ENCODE data around the gene PPRC1. TPM values are rescaled to one million over a fixed set of nuclear protein-coding genes. Genes with fewer than 3 reads are reported as not detected.

PPRC1 gene
- total RNA-seq, 2 experiments from 2014 or later, result 104 to 111 TPM

DNA sequence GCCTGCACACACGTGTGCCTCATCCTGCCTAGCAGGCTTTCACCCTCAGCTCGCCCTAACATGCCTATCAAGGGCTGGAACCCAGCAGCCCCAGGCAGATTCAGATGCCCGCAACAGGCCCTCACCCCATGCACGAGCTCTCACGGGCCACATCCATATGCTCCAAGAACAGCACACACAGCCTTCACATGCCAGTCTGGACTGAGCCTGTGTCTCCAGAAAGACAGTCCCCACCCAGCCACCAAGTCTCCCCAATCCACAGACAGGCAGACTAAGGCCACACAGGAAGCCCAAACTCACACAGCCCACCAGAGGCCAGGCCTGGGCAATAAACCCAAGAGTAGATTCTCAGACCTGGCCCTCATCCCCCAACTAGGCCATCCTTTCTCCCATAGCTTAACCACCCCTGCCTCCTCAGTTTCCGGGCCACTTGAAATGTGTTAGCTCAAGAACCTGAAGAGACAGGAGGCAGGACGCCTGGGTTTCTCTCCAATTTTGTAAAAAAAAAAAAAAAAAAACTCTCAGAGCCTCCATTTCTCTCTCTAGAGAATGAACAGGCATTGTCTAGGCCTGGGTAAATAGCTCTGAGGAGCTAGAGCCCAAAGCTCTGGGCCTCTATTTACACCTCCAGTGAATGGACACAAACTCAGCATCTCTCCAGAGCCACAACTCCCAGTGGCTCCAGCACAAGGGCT is 19.4 kb upstream of the PPRC1 start:
- peak; percentile 10 for DNase-seq
- H3K4me3 Mint-ChIP-seq, result peak overlapping the region; percentile 84
- no peaks in the 10 kb centered on the region for H3K27me3 Mint-ChIP-seq
- peaks cover 47% of the 10 kb centered on the region for H3K4me1 Mint-ChIP-seq
- no peaks in the 10 kb centered on the region for H3K9me3 Mint-ChIP-seq
- H3K36me3 Mint-ChIP-seq, result peaks cover 30% of the 10 kb centered on the region
- H3K27ac Mint-ChIP-seq, result peak overlapping the region; percentile 80

DNA sequence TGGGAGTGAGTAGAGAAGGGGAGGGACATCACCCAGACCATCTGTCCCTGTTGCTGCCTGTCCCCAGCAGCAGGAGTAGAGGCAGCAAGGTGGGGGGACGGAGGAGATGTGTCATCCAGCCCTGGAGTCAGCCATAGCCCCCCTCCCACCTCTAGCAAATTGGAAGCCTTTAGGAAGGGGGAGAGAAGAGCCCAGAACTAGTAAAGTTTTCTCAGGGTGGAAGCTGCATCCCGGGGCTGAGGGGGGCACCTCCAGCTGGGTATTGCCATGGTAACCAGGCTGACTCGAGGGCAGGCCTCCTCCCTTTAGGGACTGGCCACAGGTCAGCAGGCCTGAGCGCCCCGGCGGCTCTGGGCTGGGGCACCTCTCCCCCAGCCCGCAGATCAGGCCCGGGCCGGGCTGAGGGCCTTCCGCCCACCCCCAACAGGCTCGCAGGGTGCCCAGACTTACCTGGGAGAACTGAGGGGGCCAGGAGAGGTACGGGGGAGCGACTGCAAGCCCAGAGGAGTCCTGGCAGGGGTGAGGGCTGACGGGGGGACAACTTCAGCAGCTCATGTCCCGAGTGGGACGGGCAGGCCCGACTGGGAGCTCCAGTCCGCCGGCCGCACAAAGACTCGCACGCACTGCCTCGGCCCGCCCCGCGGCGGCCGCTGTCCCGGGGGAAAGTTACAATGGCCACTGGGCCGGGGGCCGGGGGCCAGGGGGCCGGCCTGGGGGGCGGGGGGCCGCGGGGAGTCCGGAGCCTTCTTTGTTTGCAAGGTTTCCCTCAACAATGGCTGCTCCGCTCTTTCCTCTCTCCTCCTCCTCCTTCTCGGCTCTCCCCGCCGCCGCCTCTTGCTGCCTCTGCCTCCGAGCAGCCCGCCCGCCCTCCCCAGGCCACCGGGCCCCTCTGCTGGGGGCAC is 18.6 kb upstream of the PPRC1 start:
- H3K9me3 Mint-ChIP-seq, result no peaks in the 10 kb centered on the region
- DNase-seq, result peak; percentile 29
- H3K27ac Mint-ChIP-seq, result peak overlapping the region; percentile 96
- H3K36me3 Mint-ChIP-seq, result peaks cover 30% of the 10 kb centered on the region
- peak overlapping the region; percentile 84 for H3K4me3 Mint-ChIP-seq
- H3K27me3 Mint-ChIP-seq, result no peaks in the 10 kb centered on the region
- peaks cover 52% of the 10 kb centered on the region for H3K4me1 Mint-ChIP-seq

DNA sequence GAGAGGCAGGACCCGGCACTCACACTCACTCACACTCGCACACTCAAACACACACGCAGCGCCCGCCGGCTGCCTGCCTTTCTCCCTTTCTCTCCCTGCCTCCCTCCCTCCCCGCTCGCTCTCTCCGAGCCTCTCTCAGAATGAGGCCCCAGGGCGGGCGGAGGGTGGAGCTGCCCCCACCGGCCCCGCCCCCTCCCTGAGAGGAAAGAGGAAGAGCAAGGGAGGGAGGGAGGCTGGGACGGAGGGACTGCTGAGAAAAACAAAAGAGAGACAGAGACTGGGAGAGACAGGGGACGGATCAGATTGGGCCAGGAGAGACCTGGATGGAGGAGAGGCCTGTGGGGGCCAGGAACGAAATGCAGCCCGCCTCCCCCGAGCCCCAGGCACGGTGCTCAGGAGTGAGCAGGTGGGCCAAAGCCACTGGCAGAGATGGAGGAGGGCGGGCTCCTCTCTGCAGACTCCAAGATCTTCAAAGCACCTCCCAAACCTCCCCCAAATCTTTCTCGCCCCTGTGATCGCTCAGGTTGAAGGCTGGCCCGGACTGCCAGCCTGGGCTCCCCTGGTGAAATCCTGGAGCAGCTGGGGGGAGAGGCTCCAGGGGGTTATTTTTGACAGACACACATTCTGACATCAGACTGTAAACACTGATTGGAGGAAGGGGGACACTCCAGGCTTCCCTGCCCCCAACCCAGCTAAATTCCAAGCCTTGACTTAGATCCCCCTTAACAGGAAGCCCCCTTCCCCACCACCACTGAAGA is 17.8 kb upstream of the PPRC1 start:
- no peaks in the 10 kb centered on the region for H3K27me3 Mint-ChIP-seq
- peaks cover 52% of the 10 kb centered on the region for H3K4me1 Mint-ChIP-seq
- peaks cover 25% of the 10 kb centered on the region for H3K36me3 Mint-ChIP-seq
- H3K4me3 Mint-ChIP-seq, result peak overlapping the region; percentile 84
- DNase-seq, result peak; percentile 86
- H3K27ac Mint-ChIP-seq, result peak overlapping the region; percentile 96
- H3K9me3 Mint-ChIP-seq, result no peaks in the 10 kb centered on the region

DNA sequence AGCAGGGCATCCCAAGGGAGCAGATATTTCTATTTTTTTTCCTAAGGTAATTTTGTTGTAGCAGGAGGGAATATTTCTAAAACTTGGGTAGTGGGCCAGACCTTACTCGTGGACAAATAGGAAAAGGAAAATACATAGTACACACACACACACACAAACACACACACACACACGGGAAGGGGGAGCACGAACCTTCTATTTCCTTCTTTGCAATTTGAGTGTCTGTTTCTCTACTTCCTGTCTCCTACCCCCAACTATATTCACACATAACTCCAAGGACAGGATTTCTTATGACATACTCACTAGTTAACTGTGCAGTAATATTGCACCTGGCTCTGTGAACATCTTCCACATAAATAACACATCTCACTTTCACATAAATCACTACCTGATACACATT is 17.1 kb upstream of the PPRC1 start:
- peak overlapping the region; percentile 84 for H3K4me3 Mint-ChIP-seq
- H3K9me3 Mint-ChIP-seq, result no peaks in the 10 kb centered on the region
- peaks cover 21% of the 10 kb centered on the region for H3K36me3 Mint-ChIP-seq
- no peak for DNase-seq
- peak overlapping the region; percentile 96 for H3K27ac Mint-ChIP-seq
- no peaks in the 10 kb centered on the region for H3K27me3 Mint-ChIP-seq
- H3K4me1 Mint-ChIP-seq, result peaks cover 52% of the 10 kb centered on the region

GRCh38 chr10:102116656-102117055 is 16.2 kb upstream of the PPRC1 start:
- Mint-ChIP-seq H3K27ac (peak overlapping the region; percentile 96), H3K36me3 (peaks cover 13% of the 10 kb centered on the region), H3K4me3 (peak overlapping the region; percentile 38), H3K9me3 (no peaks in the 10 kb centered on the region), H3K27me3 (no peaks in the 10 kb centered on the region), H3K4me1 (peaks cover 61% of the 10 kb centered on the region)
- no peak for DNase-seq

- H3K9me3 Mint-ChIP-seq, result no peaks in the 10 kb centered on the region
- H3K36me3 Mint-ChIP-seq, result peaks cover 13% of the 10 kb centered on the region
These were observed 15.3 kb upstream of the PPRC1 start for GRCh38 chr10:102117391-102118159.

GRCh38 chr10:102118867-102119266 is 14.0 kb upstream of the PPRC1 start:
- peak overlapping the region; percentile 96 for H3K27ac Mint-ChIP-seq
- no peaks in the 10 kb centered on the region for H3K27me3 Mint-ChIP-seq
- DNase-seq, result peak; percentile 30
- peak overlapping the region; percentile 92 for H3K4me3 Mint-ChIP-seq
- H3K4me1 Mint-ChIP-seq, result peaks cover 49% of the 10 kb centered on the region
- H3K9me3 Mint-ChIP-seq, result no peaks in the 10 kb centered on the region
- H3K36me3 Mint-ChIP-seq, result peaks cover 5% of the 10 kb centered on the region

More at GRCh38 chr10:102117391-102118159, 15.3 kb upstream of the PPRC1 start:
- H3K27ac Mint-ChIP-seq, result peak overlapping the region; percentile 96
- peak overlapping the region; percentile 92 for H3K4me3 Mint-ChIP-seq
- DNase-seq, result peak; percentile 76
- H3K27me3 Mint-ChIP-seq, result no peaks in the 10 kb centered on the region
- peaks cover 58% of the 10 kb centered on the region for H3K4me1 Mint-ChIP-seq

DNA sequence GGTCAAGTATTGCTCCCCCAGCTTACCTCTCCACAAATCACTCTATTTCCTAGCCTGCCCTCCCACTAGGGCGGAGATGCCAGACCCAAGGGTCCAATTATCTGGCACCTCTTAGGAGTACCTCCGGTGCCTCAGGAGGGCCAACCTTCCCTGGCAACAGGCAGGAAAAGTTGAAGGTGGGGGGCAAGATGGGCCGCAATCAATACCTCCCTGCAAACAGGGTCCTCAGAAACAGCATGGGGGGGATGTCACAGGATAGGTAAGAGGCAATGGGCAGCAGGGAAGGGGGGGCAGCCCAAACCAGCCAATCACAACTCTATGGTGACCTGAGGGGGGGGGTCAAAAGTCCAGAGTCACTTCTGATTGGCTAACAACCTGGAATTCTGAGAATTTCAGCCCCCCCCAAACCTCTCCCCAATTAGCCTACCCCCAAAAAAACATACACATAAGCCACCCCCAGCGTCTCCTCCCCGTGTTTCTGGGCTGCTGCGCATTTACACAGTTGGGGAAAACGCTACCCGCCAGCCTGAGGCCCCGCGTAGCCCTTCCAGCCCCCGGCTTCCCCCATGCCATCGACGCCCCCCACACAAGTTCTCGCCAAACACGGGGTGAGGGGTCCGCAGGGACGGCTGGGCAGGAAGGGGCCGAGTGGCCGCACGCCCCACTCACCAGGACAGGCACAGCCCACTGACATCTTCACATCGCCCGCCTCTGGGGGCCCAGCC is 13.3 kb upstream of the PPRC1 start:
- no peaks in the 10 kb centered on the region for H3K27me3 Mint-ChIP-seq
- peak overlapping the region; percentile 92 for H3K4me3 Mint-ChIP-seq
- peak overlapping the region; percentile 96 for H3K27ac Mint-ChIP-seq
- peaks cover 49% of the 10 kb centered on the region for H3K4me1 Mint-ChIP-seq
- H3K9me3 Mint-ChIP-seq, result no peaks in the 10 kb centered on the region
- peaks cover 4% of the 10 kb centered on the region for H3K36me3 Mint-ChIP-seq
- DNase-seq, result peak; percentile 65

DNA sequence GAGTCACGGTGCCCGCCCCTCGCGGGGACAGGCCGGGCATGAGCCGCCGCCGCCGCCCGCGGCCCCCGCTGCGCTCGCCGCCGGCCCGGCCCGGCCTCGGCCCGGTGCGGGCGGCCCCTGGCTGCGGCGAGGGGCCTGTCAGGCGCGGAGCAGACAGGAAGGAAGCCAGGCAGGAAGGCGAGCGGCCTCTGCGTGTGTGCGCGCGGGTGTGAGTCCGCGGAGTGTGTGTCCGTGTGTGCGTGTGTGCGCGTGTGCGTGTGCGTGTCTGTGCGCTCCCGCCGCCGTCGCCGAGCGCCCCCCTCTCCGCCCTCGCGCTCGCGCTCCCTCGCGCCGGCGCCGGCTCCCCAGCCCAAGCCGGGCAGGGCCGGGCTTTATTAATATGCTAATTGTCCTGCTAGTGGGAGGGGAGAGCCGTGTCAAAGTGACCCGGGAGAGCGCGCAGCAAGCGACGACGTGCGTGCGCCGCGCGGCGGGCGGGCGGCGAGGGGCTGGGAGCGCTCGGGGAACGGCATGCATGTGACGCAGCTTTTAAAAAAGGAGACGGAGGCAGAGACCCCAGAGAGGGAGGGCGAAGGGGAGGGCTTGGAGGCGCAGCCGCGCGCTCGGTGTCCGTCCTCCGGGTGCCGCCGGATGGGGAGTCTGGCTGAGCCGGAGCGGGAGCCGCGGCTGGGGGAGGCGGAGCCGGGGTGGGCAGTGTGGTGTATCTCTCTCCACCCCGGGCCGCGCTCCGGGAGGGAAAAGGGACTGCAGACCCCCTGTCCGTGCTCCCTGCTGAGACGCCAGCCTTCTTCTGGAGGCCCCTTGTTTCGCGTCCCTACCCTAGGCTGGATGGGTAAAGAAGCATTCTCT is 12.5 kb upstream of the PPRC1 start, which contains the start of gene LDB1:
Gene LDB1 (minus strand): TSS at position 227 of the 849 bp plus-strand sequence. CDS start 258 bp downstream, outside the sequence.
- Mint-ChIP-seq H3K36me3 (peaks cover 4% of the 10 kb centered on the region), H3K4me3 (peak within 1 kb of the TSS; percentile 92), H3K27ac (peak within 1 kb of the TSS; percentile 96), H3K9me3 (no peaks in the 10 kb centered on the region), H3K27me3 (no peaks in the 10 kb centered on the region), H3K4me1 (peaks cover 43% of the 10 kb centered on the region)
- DNase-seq, result peak; percentile 78

GRCh38 chr10:102120991-102121738 is 11.7 kb upstream of the PPRC1 start:
- H3K4me1 Mint-ChIP-seq, result peaks cover 36% of the 10 kb centered on the region
- no peaks in the 10 kb centered on the region for H3K27me3 Mint-ChIP-seq
- no peak for DNase-seq
- peaks cover 4% of the 10 kb centered on the region for H3K36me3 Mint-ChIP-seq
- peak overlapping the region; percentile 91 for H3K27ac Mint-ChIP-seq
- no peaks in the 10 kb centered on the region for H3K9me3 Mint-ChIP-seq
- H3K4me3 Mint-ChIP-seq, result peak overlapping the region; percentile 92

GRCh38 chr10:102121739-102122372 is 11.0 kb upstream of the PPRC1 start:
- Mint-ChIP-seq H3K4me1 (peaks cover 30% of the 10 kb centered on the region), H3K27me3 (no peaks in the 10 kb centered on the region), H3K4me3 (peak overlapping the region; percentile 92), H3K9me3 (no peaks in the 10 kb centered on the region), H3K36me3 (peaks cover 4% of the 10 kb centered on the region), H3K27ac (peak overlapping the region; percentile 6)
- no peak for DNase-seq

DNA sequence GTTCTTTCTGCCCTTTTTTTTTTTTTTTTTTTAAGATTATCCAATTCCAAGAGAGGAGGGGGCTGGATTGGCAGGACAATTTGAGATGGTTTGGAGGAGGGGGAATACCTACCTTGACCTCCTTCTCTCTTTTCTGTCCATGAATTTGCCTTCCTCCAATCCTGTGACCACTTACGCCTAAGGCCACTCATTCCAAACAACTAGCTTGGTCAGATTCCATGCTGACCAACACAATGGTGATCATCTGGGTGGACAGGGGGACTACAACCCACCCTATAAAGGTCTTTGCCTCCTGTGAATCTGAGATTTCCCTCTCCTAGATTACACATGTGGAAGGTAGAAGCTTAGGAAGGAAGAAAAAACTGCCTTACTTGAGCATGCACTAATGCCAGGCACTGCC is 10.4 kb upstream of the PPRC1 start:
- H3K36me3 Mint-ChIP-seq, result peaks cover 4% of the 10 kb centered on the region
- peaks cover 27% of the 10 kb centered on the region for H3K4me1 Mint-ChIP-seq
- H3K27me3 Mint-ChIP-seq, result no peaks in the 10 kb centered on the region
- no peak overlapping the region for H3K4me3 Mint-ChIP-seq
- H3K9me3 Mint-ChIP-seq, result no peaks in the 10 kb centered on the region
- no peak for DNase-seq
- peak overlapping the region; percentile 2 for H3K27ac Mint-ChIP-seq
